ENCODE measurements around the gene TRABD2B.

DNA sequence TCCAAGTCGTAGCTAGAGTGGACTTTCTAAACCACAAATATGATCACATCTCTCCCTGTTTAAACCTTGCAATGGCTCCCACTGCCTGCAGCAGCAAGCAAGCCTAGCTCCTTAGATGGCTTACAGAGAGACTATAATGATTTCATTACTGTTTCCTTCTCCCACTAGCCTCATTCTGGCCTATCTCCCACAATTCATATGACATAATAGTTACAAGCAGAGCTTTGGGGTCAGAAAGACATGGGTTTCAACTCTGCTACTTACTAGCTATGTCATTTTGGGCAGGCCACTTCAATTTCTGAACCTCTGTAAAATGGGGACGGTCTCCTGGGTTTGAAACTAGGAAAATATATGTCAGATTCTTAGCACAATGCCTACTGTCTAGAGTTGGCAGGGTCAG is 143.3 kb downstream of the TRABD2B start:
- TF ChIP-seq EZH2phosphoT487 (IDR thresholded peaks at IDR 0.05; ENCODE audit: insufficient read depth, low read depth) (no peak), EZH2 (IDR thresholded peaks at IDR 0.05; ENCODE audit: insufficient read depth, poor library complexity, severe bottlenecking) (no peak)

Measured in GM23248 (cell line).